Uterus (tissue), 4 donors: ENCODE measurements around the gene EML6. TPM values are rescaled to one million over a fixed set of nuclear protein-coding genes. Genes with fewer than 3 reads are reported as not detected.

Experiments
- DNase-seq, 2 donors: peaks; one replicate each; pipeline ENCODE4 v3.0.0-alpha.2; 2019 to 2020
- H3K27ac ChIP-seq, 2 donors: fragments of 200-600 bp; sonication (generic); 1 replicate in 1 of 2; 2 replicates in 1 of 2; pipeline ENCODE4 v1.5.1; 2016 to 2018
- H3K27me3 ChIP-seq, 2 donors: fragments of 200-600 bp; sonication (generic); one replicate each; pipeline ENCODE4 v1.5.1; 2018 to 2019; ENCODE audit warnings: control low read depth in 1 of 2
- H3K36me3 ChIP-seq, 2 donors: fragments of 200-600 bp; sonication (generic); one replicate each; pipeline ENCODE4 v1.5.1; 2019; ENCODE audit warnings: control low read depth in 1 of 2
- H3K4me1 ChIP-seq, 2 donors: fragments of 200-600 bp; sonication (generic); one replicate each; pipeline ENCODE4 v1.5.1; 2018 to 2019; ENCODE audit warnings: control low read depth in 1 of 2
- H3K4me3 ChIP-seq, 2 donors: fragments of 200-600 bp; sonication (generic); 1 replicate in 1 of 2; 2 replicates in 1 of 2; pipeline ENCODE4 v1.5.1; 2018 to 2019; ENCODE audit warnings: mild to moderate bottlenecking in 1 of 2
- H3K9me3 ChIP-seq, 2 donors: fragments of 200-600 bp; sonication (generic); one replicate each; pipeline ENCODE4 v1.5.1; 2019; ENCODE audit warnings: control low read depth in 1 of 2
- CTCF ChIP-seq, 4 experiments: fragments of 200-600 bp in 2 of 4; fragments of 450-650 bp in 2 of 4; sonication (generic) in 2 of 4; IDR thresholded peaks; one replicate each; pipeline ENCODE4 v1.5.1; 2016 to 2019; ENCODE audit warnings: antibody characterized with exemption in 4 of 4, mild to moderate bottlenecking in 2 of 4, moderate library complexity in 1 of 4
- POLR2A ChIP-seq, 2 donors: fragments of 450-650 bp; IDR thresholded peaks; one replicate each; pipeline ENCODE4 v1.6.1; 2016; ENCODE audit warnings: antibody characterized with exemption in 2 of 2, mild to moderate bottlenecking in 1 of 2, moderate library complexity in 1 of 2
- intact Hi-C: fragments of 100-400 bp; cut with DNase I; formaldehyde crosslinking; loops from one replicate; pipeline ENCODE4 v1.15.1; 2023; ENCODE audit warnings: low total_unique reads
- total RNA-seq, 4 donors: library from RNA; depleted of rRNA in 3 of 4; stranded (reverse); fragments of >200 nt in 3 of 4; gene quantifications; one replicate each; pipeline versions ENCODE4 v1.1.0 to v1.2.4, GENCODE V29; 2014 to 2023
- donor health status: DM: yes; HTN: yes; CAD: no.

EML6 gene
- total RNA-seq, 4 donors from 2014 or later: 0.26 to 2.4 (median 1.5) TPM

GRCh38 chr2:54897420-54898310 lies 174.2 kb downstream of the EML6 start:
- H3K4me1 ChIP-seq: no peaks in the 10 kb centered on the region
- H3K36me3 ChIP-seq: no peaks in the 10 kb centered on the region
- H3K9me3 ChIP-seq: no peaks in the 10 kb centered on the region
- no peak for TF ChIP-seq POLR2A (IDR thresholded peaks at IDR 0.05)
- TF ChIP-seq CTCF (IDR thresholded peaks at IDR 0.05): no peak
- no peak for DNase-seq
- no peak overlapping the region for H3K27ac ChIP-seq
- H3K4me3 ChIP-seq: no peak overlapping the region
- intact Hi-C loops: no loop called here
- H3K27me3 ChIP-seq: no peaks in the 10 kb centered on the region

- Histone ChIP-seq H3K36me3 (no peaks in the 10 kb centered on the region), H3K9me3 (no peaks in the 10 kb centered on the region), H3K27me3 (no peaks in the 10 kb centered on the region), H3K4me3 (no peak overlapping the region), H3K4me1 (no peaks in the 10 kb centered on the region), H3K27ac (no peak overlapping the region)
- DNase-seq: no peak
- TF ChIP-seq CTCF (IDR thresholded peaks at IDR 0.05) (no peak), POLR2A (IDR thresholded peaks at IDR 0.05) (no peak)
- intact Hi-C loops: no loop called here
Measured at GRCh38 chr2:54898456-54899226, 175.2 kb downstream of the EML6 start.

- Histone ChIP-seq H3K36me3 (no peaks in the 10 kb centered on the region), H3K4me1 (no peaks in the 10 kb centered on the region), H3K4me3 (no peak overlapping the region), H3K27ac (no peak overlapping the region), H3K27me3 (no peaks in the 10 kb centered on the region), H3K9me3 (no peaks in the 10 kb centered on the region)
- intact Hi-C loops: no loop called here
- TF ChIP-seq POLR2A (IDR thresholded peaks at IDR 0.05) (no peak), CTCF (IDR thresholded peaks at IDR 0.05) (peak; percentile 43 to 62 (median 52))
- DNase-seq: peak in 1 of 2 donors; percentile 18
Measured at GRCh38 chr2:54899576-54900200, 176.2 kb downstream of the EML6 start.

GRCh38 chr2:54901224-54901986 lies 177.9 kb downstream of the EML6 start:
- no peak overlapping the region for H3K27ac ChIP-seq
- intact Hi-C loops: no loop called here
- TF ChIP-seq POLR2A (IDR thresholded peaks at IDR 0.05): no peak
- no peak for TF ChIP-seq CTCF (IDR thresholded peaks at IDR 0.05)
- no peaks in the 10 kb centered on the region for H3K27me3 ChIP-seq
- no peak for DNase-seq
- H3K9me3 ChIP-seq: no peaks in the 10 kb centered on the region
- no peaks in the 10 kb centered on the region for H3K36me3 ChIP-seq
- no peaks in the 10 kb centered on the region for H3K4me1 ChIP-seq
- H3K4me3 ChIP-seq: no peak overlapping the region
